HG03159 (cell line): ENCODE data around the gene EPN1.

Source experiments
- ATAC-seq: cut with Tn5 transposase; IDR thresholded peaks from one replicate; pipeline ENCODE4 v1.9.1; 2021; ENCODE audit warnings: mild to moderate bottlenecking, moderate library complexity; ENCODE audit not compliant: unreplicated experiment

EPN1 gene

DNA sequence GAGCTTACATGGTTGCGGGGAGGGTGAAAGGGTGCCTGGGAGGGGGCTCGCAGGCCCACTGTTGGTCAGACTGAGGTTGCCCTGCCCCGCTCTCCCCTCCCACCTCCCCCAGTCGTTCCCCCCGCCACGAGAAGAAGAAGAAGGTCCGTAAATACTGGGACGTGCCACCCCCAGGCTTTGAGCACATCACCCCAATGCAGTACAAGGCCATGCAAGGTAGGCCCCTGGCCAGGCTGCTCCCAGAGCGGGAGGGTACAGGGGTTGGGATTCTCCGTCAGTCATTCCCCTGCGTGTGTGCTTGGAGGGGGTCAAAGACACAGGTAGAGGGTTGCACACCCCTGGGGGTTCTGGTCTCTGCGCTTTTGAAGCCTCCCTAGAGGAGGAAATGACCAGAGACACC lies 14.6 kb upstream of the EPN1 start:
- no peak for ATAC-seq

DNA sequence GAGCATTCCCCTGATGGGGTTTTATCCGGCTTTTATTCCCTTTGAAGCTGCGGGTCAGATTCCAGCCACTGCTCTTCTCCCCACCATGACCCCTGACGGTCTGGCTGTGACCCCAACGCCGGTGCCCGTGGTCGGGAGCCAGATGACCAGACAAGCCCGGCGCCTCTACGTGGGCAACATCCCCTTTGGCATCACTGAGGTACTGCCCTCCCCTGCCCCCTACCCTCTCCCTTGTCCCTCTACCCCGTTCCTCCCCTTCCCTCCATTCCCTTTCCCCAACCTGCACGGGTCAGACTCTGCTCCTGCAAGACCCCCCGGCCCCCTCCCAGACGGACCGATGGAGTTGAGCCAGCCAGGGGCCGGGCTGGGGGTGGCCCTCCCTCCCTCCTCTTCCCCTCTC lies 14.0 kb upstream of the EPN1 start:
- ATAC-seq = no peak

GRCh38 chr19:55661826-55662225 lies 13.2 kb upstream of the EPN1 start:
- no peak for ATAC-seq

DNA sequence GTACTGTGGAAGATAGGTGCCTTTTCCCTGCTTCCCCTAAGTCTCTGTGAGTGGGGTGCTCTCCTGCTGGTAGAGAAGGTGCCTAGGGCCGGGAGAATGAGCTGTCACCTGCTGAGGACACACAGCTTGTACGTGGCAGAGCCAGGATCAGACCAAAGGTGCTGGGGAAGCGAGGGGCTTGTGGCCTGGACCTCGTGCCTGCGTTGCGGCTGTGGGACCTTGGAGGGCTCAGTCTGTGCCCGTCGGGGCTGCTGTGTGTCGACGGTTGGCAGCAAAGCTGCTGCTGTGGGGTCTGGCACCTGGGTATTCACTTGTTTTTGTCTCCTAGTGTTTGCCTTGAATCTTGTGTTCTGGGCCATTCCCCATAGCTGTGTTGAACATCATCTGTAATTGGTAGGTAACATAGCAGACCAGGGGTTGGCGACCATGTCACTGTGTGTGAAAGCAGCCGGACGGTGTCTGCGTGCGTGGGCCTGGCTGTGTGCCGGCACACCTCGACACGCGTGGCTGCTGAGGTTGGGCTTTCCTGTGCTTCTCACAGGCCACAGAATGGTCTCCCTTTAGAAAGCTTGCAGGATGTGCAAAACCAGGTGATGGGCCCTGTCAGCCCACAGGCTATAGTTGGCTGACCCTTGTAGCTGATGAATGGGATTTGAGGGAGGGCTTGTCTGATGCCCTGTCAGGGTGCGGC lies 11.0 kb upstream of the EPN1 start:
- no peak for ATAC-seq

DNA sequence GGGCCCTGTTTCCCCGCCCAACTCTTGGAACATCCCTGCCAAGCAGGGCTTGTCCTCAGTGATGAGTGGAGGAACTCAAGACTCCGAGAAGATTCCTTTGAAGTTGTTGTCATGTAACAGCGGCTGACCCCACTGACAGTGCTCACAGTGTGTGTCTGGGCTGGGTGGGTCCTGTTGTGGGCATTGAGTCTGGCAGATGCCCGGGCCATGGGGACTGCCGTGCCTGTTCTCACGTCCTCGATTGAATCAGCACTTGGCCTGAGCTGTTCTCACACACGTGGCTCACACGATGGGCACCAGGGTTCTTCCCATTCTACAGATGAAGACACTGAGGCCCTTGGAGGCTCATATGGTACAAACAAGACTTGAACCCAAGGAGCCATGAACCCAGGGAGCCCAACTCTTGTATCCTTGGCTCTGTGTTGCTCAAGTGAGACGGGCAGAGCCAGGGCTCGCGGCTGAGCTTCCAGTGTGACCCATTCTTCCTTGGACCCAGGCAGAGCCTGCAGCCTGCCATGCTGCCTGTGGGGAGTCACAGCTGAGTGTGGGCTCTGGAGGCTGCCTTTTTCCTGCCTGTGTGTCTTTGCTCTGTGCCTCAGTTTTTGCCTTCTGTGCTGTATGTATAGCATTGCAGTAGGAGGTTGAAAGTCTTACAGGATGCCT lies 8.6 kb upstream of the EPN1 start:
- ATAC-seq = no peak

- ATAC-seq = no peak
Measured at GRCh38 chr19:55667006-55667381, 8.0 kb upstream of the EPN1 start.

DNA sequence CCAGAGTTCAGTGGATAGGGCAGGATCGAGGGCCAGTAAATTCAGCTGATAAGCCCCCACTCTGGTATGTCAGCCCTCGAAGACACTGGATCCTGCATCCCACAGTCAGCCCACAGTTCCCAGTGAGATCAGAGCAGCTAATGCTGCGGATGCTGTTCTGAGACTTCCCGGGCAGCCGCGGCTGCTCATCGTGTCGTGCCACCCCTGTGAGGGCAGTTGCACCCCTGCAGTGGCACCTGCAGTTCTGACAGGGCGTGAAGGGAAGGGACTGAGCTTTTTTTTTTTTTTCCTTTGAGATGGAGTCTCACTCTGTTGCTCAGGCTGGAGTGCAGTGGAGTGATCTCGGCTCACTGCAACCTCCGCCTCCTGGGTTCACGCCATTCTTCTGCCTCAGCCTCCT lies 7.5 kb upstream of the EPN1 start:
- ATAC-seq = no peak

GRCh38 chr19:55667958-55668357 lies 7.1 kb upstream of the EPN1 start:
- no peak for ATAC-seq

- no peak for ATAC-seq
Measured at GRCh38 chr19:55668603-55669348, 6.2 kb upstream of the EPN1 start.

DNA sequence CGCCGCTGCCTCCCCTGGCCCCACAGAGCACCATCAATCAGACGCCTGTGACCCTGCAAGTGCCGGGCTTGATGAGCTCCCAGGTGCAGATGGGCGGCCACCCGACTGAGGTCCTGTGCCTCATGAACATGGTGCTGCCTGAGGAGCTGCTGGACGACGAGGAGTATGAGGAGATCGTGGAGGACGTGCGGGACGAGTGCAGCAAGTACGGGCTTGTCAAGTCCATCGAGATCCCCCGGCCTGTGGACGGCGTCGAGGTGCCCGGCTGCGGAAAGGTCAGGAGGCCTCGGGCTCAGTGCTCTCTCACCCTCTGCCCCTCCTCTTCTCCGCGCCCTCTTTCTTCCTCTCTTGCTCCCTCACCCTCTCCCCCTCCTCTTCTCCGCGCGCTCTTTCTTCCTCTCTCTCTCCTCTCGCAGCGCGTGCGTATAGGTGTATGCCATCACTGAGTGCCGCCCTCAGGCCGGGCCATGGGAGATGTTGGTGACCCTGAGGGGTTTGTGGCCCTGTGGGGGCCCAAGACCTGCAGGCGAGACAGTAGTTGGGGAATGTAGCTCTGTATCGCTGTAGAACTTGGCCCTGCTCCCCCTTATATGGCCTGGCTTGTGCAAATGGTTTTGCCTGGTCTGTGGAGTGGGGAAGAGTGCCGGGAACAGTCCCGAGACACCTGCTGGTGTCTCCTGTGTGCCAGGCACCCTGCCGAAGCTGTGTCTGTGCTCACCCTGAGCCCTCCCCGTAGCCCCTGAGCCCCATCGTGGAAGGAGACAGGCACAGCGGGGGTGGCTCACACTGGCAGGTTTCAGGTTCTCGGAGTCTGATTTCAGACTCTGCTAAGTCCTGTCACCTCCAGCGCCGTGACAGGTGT lies 5.4 kb upstream of the EPN1 start:
- no peak for ATAC-seq

DNA sequence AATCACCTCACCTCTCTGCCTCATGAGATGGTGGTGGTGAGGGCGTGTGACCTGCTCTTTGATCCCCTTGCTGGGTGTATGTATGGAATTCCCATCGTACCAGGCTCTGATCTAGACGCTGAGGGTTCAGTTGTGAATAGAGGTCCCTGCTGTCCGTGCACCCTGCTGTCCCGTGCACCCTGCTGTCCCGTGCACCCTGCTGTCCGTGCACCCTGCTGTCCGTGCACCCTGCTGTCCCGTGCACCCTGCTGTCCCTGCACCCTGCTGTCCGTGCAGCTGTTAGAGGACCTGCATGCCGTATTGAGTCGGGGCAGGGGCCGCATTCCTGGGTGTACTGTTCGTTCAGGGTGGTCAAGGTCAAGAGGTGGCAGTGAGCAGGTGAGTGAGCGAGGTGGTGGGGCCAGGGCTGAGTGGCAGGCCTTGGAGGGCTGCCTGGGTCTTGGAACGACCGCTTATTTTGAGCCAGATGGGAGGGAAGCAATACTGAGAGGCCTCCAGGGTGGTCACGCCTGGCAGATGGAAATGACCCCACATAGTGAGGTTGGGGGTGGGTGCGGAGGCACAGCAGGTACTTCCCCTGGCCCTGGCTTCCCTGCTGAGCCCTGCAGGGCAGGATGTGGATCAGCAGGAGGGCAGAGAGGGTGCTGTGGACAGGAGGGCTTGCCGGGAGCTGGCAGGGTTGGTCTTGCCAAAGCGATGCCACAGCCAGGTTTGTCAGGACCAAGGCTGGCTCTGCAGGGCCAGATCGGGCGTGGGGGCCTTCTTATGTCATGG lies 4.6 kb upstream of the EPN1 start:
- ATAC-seq = no peak

DNA sequence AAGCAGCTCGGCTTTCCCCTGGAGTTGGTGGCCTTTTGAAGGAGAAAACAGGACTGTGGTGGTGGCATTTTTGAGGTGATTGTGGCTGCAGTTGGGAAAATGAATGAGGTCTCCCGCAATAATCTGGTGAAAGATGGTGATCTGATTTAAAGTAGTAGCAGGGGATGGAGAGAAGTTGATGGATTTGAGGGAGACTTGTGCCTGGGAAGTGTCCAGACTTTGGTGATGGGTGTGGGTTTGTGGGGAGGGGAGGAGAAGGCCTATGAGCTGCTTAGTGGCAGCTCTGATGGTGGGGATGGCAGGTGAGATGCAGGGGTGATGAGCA lies 4.0 kb upstream of the EPN1 start:
- ATAC-seq = no peak

DNA sequence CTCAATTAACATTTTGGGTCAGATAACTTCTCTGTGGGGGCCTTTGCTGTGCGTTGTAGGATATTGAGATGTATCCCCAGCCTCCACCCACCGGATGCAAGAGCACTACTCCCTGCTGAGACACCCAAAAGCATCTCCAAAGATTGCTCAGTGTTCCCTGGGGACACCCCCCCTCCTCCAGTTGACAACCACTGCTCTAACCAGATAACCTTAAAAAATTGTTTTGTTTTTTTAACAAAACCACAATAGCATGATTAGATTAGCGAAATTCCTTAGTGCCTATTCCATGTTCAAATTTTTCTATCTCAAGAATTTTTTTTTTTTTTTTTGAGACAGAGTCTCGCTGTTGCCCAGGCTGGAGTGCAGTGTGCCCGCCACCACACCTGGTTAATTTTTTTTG lies 2.6 kb upstream of the EPN1 start:
- no peak for ATAC-seq

GRCh38 chr19:55673465-55673864 lies 1.6 kb upstream of the EPN1 start:
- ATAC-seq = no peak

- no peak for ATAC-seq
Measured at GRCh38 chr19:55673889-55674288, 1.1 kb upstream of the EPN1 start.

GRCh38 chr19:55674459-55674840 lies 576 bp upstream of the EPN1 start:
- ATAC-seq = no peak

- ATAC-seq = no peak
Measured at GRCh38 chr19:55675661-55676354, 782 bp downstream of the EPN1 start.

GRCh38 chr19:55676383-55676782 lies 1.4 kb downstream of the EPN1 start:
- no peak for ATAC-seq

DNA sequence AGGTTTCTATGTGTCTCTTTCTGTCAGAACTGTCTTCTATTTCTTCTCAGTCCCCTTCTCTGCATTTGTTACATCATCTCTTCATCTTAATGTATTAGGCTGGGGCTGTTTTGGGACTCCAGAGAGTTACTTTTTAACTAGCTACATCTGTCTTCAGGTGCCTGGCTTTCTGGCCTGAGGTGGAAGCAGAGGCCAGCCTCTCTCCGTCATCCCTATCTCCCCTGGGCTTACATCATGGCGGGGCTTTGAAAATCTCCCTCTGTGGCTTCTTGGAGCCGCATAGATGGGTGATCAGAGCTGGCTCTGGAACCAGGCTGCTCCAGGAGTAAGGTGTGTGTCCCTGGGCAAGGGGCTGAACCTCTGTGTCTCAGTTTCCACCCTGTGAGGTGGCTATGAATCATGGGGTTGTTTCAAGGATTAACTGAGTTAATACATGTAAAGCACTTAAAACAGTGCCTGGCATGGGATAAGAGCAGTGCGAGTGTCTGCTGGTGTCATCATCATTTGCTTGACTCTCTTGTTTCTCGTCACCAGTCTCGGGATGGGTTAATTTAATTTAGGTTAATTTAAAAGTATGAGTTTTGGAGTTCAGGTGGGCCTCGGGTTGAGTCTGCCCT lies 2.0 kb downstream of the EPN1 start:
- no peak for ATAC-seq

DNA sequence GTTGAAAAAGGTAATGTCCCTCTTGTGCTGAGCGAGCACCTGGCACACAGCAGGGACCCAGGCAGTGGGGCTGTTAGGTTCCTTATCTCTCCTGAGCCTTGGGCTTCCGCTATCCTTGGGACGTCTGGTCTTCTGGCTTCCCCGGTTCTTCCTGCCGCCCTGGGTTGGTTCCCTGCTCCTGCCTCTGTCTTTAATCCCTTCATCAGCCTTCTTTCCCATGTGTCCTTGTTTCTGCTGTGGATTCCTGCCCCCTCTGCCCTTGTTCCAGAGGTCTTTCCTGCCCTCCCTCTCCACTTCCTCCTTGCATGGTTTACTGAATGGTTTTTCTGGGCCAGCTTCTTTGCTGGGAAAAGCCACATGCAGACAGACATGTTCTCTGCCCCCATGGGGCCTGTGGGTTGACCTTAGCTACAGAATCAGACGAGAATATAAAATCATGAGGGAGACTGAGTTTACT lies 2.6 kb downstream of the EPN1 start:
- ATAC-seq = no peak
